K562 treated with DMSO at 1 percent for 48 hours (cell line): ENCODE measurements around the gene KIF5C. TPM values are rescaled to one million over a fixed set of nuclear protein-coding genes. Genes with fewer than 3 reads are reported as not detected.

Source experiments
- total RNA-seq: library from RNA; unstranded; fragments of 300-600 nt; gene quantifications from 2 replicates; pipeline ENCODE4 v1.2.3, GENCODE V29; 2022; ENCODE audit warnings: low replicate concordance; ENCODE audit errors: extremely low read depth

KIF5C gene
- not detected in 2 replicates for total RNA-seq

GRCh38 chr2:148874868-148875341, at the start of gene KIF5C:
TSS of gene KIF5C (plus strand) at chr2:148875227. CDS start at chr2:148875618, 391 bp downstream.

GRCh38 chr2:149038442-149039212, 163.6 kb downstream of the KIF5C start, which contains the start of gene LYPD6B:
TSS of gene LYPD6B (plus strand) at chr2:149038699. CDS start at chr2:149130949, 92,250 bp downstream.

Other genes with a start within 250 kb of the KIF5C start
- not detected in 2 replicates for gene EPC2, start 230.5 kb upstream of the KIF5C start, total RNA-seq
- gene LYPD6B, start 163.5 kb downstream of the KIF5C start, total RNA-seq = not detected in 2 replicates